IMR-90 (cell line): ENCODE measurements around the gene ENPP3. TPM values are rescaled to one million over a fixed set of nuclear protein-coding genes. Genes with fewer than 3 reads are reported as not detected.

ENCODE experiments used
- ATAC-seq: fragments of 200-7000 bp; cut with Tn5 transposase; 2 replicates; pipeline ENCODE4 v1.9.1; 2020; ENCODE audit warnings: low read depth, mild to moderate bottlenecking, moderate library complexity
- BruUV-seq: library from RNA; stranded (reverse); fragments of 400-500 nt; replicated peaks from 2 replicates; lab custom pipeline; 2021; lab: Mats Ljungman, UMichigan
- CTCF ChIA-PET: fragments of 300-600 bp; formaldehyde crosslinking; extraction: SDS; loops from one replicate; lab custom pipeline; 2021; ENCODE audit warnings: antibody characterized with exemption; lab: Yijun Ruan, JAX
- POLR2A ChIA-PET: fragments of 300-600 bp; sonication (Branson Sonifier 250); formaldehyde crosslinking; loops from one replicate; lab custom pipeline; 2022; ENCODE audit warnings: antibody characterized with exemption; ENCODE audit not compliant: unreplicated experiment; lab: Charles Lee
- DNase-seq: peaks from one replicate; pipeline ENCODE4 v3.0.0; 2013
- H2AFZ ChIP-seq: replicated peaks from 2 replicates; pipeline ENCODE3; 2013; ENCODE audit warnings: low read length, mild to moderate bottlenecking; ENCODE audit not compliant: poor library complexity
- H2AK5ac ChIP-seq: 2 replicates; pipeline ENCODE4 v1.6.1; 2013; ENCODE audit warnings: low read depth, low read length, inconsistent platforms
- H2AK9ac ChIP-seq: replicated peaks from 2 replicates; pipeline ENCODE3; 2013; ENCODE audit warnings: mild to moderate bottlenecking, low read depth, low read length, moderate library complexity; ENCODE audit not compliant: poor library complexity
- H2BK120ac ChIP-seq: 2 replicates; pipeline ENCODE4 v1.6.1; 2013; ENCODE audit warnings: low read depth, low read length, inconsistent platforms
- H2BK15ac ChIP-seq: 3 replicates; pipeline ENCODE4 v1.6.1; 2013; ENCODE audit warnings: low read depth, low read length, inconsistent platforms
- H2BK20ac ChIP-seq: 2 replicates; pipeline ENCODE4 v1.6.1; 2013; ENCODE audit warnings: low read depth, mild to moderate bottlenecking, inconsistent platforms, low read length, moderate library complexity
- H2BK5ac ChIP-seq: 2 replicates; pipeline ENCODE4 v1.6.1; 2013; ENCODE audit warnings: mild to moderate bottlenecking, low read depth, low read length, inconsistent platforms; ENCODE audit not compliant: poor library complexity, severe bottlenecking
- H3K14ac ChIP-seq: replicated peaks from 2 replicates; pipeline ENCODE4 v1.6.1; 2013; ENCODE audit warnings: low read depth, low read length, inconsistent platforms
- H3K18ac ChIP-seq: 2 replicates; pipeline ENCODE4 v1.6.1; 2013; ENCODE audit warnings: low read depth, low read length, control low read depth
- H3K23ac ChIP-seq: 2 replicates; pipeline ENCODE4 v1.6.1; 2013; ENCODE audit warnings: low read depth, low read length, inconsistent platforms
- H3K27ac ChIP-seq: 2 replicates; pipeline ENCODE4 v1.5.1; 2013; ENCODE audit warnings: mild to moderate bottlenecking, control low read depth, low read length; ENCODE audit not compliant: insufficient read depth
- H3K27me3 ChIP-seq: 2 replicates; pipeline ENCODE4 v1.6.1; 2013; ENCODE audit warnings: low read length; ENCODE audit not compliant: control insufficient read depth, insufficient read depth
- H3K36me3 ChIP-seq: 2 replicates; pipeline ENCODE4 v1.6.1; 2013; ENCODE audit warnings: low read length, mixed read lengths; ENCODE audit not compliant: control insufficient read depth, insufficient read depth
- H3K4ac ChIP-seq: 2 replicates; pipeline ENCODE4 v1.6.1; 2013; ENCODE audit warnings: low read depth, low read length, inconsistent platforms
- H3K4me1 ChIP-seq: 2 replicates; pipeline ENCODE4 v1.6.1; 2013; ENCODE audit warnings: low read length, mixed read lengths; ENCODE audit not compliant: control insufficient read depth, insufficient read depth
- H3K4me2 ChIP-seq: 2 replicates; pipeline ENCODE4 v1.6.1; 2013; ENCODE audit warnings: low read depth, mild to moderate bottlenecking, control low read depth, low read length, moderate library complexity
- H3K4me3 ChIP-seq: 2 replicates; pipeline ENCODE4 v1.5.1; 2013; ENCODE audit warnings: low read depth, mild to moderate bottlenecking, control low read depth, low read length, moderate library complexity; ENCODE audit not compliant: insufficient read depth
- H3K56ac ChIP-seq: 2 replicates; pipeline ENCODE4 v1.6.1; 2013; ENCODE audit warnings: low read length, inconsistent platforms; ENCODE audit not compliant: insufficient read depth; ENCODE audit errors: extremely low read depth
- H3K79me1 ChIP-seq, 2 experiments: 2 replicates each; pipeline ENCODE4 v1.6.1; 2013; ENCODE audit warnings: low read length in 2 of 2, inconsistent platforms in 1 of 2, low read depth in 1 of 2
- H3K9ac ChIP-seq: 2 replicates; pipeline ENCODE4 v1.6.1; 2013; ENCODE audit warnings: low read depth, low read length, control low read depth
- H3K9me1 ChIP-seq: 2 replicates; pipeline ENCODE4 v1.6.1; 2013; ENCODE audit warnings: low read length, inconsistent platforms; ENCODE audit not compliant: insufficient read depth
- H3K9me3 ChIP-seq: 2 replicates; pipeline ENCODE4 v1.6.1; 2013; ENCODE audit warnings: low read length; ENCODE audit not compliant: control insufficient read depth, insufficient read depth
- H4K20me1 ChIP-seq: 2 replicates; pipeline ENCODE4 v1.6.1; 2013; ENCODE audit warnings: low read length, inconsistent platforms; ENCODE audit not compliant: insufficient read depth
- H4K5ac ChIP-seq: 2 replicates; pipeline ENCODE4 v1.6.1; 2013; ENCODE audit warnings: mild to moderate bottlenecking, low read depth, low read length, control low read depth
- H4K8ac ChIP-seq, 2 experiments: 2 replicates each; pipeline ENCODE4 v1.6.1; 2013; ENCODE audit warnings: low read depth in 2 of 2, low read length in 2 of 2, control low read depth in 1 of 2, inconsistent platforms in 1 of 2
- H4K91ac ChIP-seq: 2 replicates; pipeline ENCODE4 v1.6.1; 2013; ENCODE audit warnings: low read depth, low read length, inconsistent platforms; ENCODE audit not compliant: insufficient read depth
- CEBPB ChIP-seq: IDR thresholded peaks from 2 replicates; pipeline ENCODE4 v1.6.1; 2012; ENCODE audit warnings: low read depth, low read length, improper control_type of control experiment
- POLR2A ChIP-seq: IDR thresholded peaks from 2 replicates; pipeline ENCODE4 v1.6.1; 2012; ENCODE audit warnings: mild to moderate bottlenecking, low read depth, low read length
- dilution Hi-C: fragments of 300-500 bp; cut with HindIII; formaldehyde crosslinking; loops from one replicate; pipeline ENCODE4 v1.14.3; 2018; ENCODE audit warnings: low sequenced_read_pairs; ENCODE audit not compliant: unreplicated experiment
- in situ Hi-C: fragments of 300-500 bp; cut with MboI; formaldehyde crosslinking; loops from 3 replicates; pipeline ENCODE4 v1.14.3; 2019; ENCODE audit warnings: low sequenced_read_pairs, inconsistent platforms, mixed read lengths
- intact Hi-C: fragments of 100-400 bp; cut with micrococcal nuclease; formaldehyde crosslinking; loops from 2 replicates; pipeline ENCODE4 v1.10.0; 2022
- polyA plus RNA-seq, 3 experiments: library from polyadenylated mRNA; depleted of rRNA; stranded (reverse); fragments of >200 nt; gene quantifications; 2 replicates each; pipeline ENCODE4 v1.2.3, GENCODE V29; 2012; ENCODE audit warnings: low replicate concordance in 1 of 3
- total RNA-seq: library from RNA; depleted of rRNA; stranded (reverse); fragments of >200 nt; gene quantifications from 2 replicates; pipeline ENCODE4 v1.2.3, GENCODE V29; 2012

Gene ENPP3
- total and polyA plus RNA-seq, 2 of the 4 experiments (the other 2 are of a cell fraction): under 0.01 to 0.05 TPM

DNA sequence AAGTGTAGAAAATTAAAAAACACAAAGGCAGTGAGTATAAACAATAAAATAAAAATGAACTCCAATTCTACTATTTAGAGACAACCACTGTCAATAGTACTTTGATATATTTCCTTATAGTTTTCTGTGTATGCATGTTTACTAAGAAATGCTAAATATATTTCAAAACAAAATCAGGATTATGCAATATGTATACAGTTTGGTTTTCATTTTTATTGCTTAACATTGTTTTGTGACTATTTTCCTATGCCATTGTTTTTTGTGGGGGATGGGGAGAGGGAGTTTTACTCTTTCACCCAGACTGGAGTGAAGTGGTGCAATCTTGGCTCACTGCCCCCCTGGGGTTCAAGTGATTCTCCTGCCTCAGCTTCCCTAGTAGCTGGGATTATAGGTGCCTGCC, 44.5 kb downstream of the ENPP3 start:
- BruUV-seq: no TSS peak
- CTCF ChIA-PET: no interaction called here
- POLR2A ChIA-PET: no interaction called here

More for the DNA sequence above, 44.5 kb downstream of the ENPP3 start:
- Histone ChIP-seq H3K27me3 (peaks cover 3% of the 10 kb centered on the region), H4K20me1 (no peaks in the 10 kb centered on the region), H3K14ac (no peak overlapping the region), H2AFZ (no peak overlapping the region), H3K36me3 (no peaks in the 10 kb centered on the region), H4K8ac (no peak overlapping the region), H3K79me1 (no peaks in the 10 kb centered on the region), H3K9me1 (no peaks in the 10 kb centered on the region), H3K27ac (no peak overlapping the region), H3K18ac (no peak overlapping the region), H3K56ac (no peak overlapping the region), H2BK5ac (no peak overlapping the region), H2BK15ac (no peak overlapping the region), H3K4ac (no peak overlapping the region), H3K4me3 (no peak overlapping the region), H3K9me3 (no peaks in the 10 kb centered on the region), H2BK120ac (no peak overlapping the region), H2AK5ac (no peak overlapping the region), H2AK9ac (no peak overlapping the region), H4K91ac (no peak overlapping the region), H3K4me1 (no peaks in the 10 kb centered on the region), H3K9ac (no peak overlapping the region), H4K5ac (no peak overlapping the region), H3K4me2 (no peak overlapping the region), H2BK20ac (no peak overlapping the region), H3K23ac (no peak overlapping the region)
- DNase-seq: no peak
- in situ Hi-C loops (loop anchor here (25.0 kb wide), 1 partner anchor 806 kb away; no protein-coding TSS in a partner anchor), dilution Hi-C loops (no loop called here), intact Hi-C loops (loop anchor here (5.0 kb wide), 1 partner anchor 586 kb away; no protein-coding TSS in a partner anchor)
- no peak for ATAC-seq
- TF ChIP-seq CEBPB (peak; percentile 42; the same call in 1 of the 2 replicates), POLR2A (no peak)
